ENCODE measurements around the gene MYCL.

MYCL gene

GRCh38 chr1:39850606-39851216 is 51.0 kb downstream of the MYCL start:
- no peak for DNase-seq

GRCh38 chr1:39849203-39849602 is 52.5 kb downstream of the MYCL start:
- no peak for DNase-seq

- DNase-seq = no peak
Measured at GRCh38 chr1:39847940-39848339, 53.8 kb downstream of the MYCL start.

- no peak for DNase-seq
Measured at GRCh38 chr1:39846796-39847195, 54.9 kb downstream of the MYCL start.

GRCh38 chr1:39845569-39846566 is 55.8 kb downstream of the MYCL start:
- peak; percentile 98 for DNase-seq

All from NCI-H2171 (cell line).